ENCODE results near the gene LAMC2.

LAMC2 gene

GRCh38 chr1:183233113-183233512, 47.0 kb downstream of the LAMC2 start:
- no peak overlapping the region for H3K4me3 ChIP-seq (ENCODE audit: low read length)
- DNase-seq (ENCODE audit: low read depth) = no peak
- TF ChIP-seq CTCF (conservative IDR thresholded peaks at IDR 0.05; ENCODE audit: low read length) = no peak

- H3K4me3 ChIP-seq (ENCODE audit: low read length) = peak overlapping the region; percentile 63
- TF ChIP-seq CTCF (conservative IDR thresholded peaks at IDR 0.05; ENCODE audit: low read length) = peak; percentile 88
- DNase-seq (ENCODE audit: low read depth) = peak; percentile 97
Measured at GRCh38 chr1:183234660-183235476, 48.8 kb downstream of the LAMC2 start.

- no peak for TF ChIP-seq CTCF (conservative IDR thresholded peaks at IDR 0.05; ENCODE audit: low read length)
- no peak for DNase-seq (ENCODE audit: low read depth)
Measured at GRCh38 chr1:183235503-183235902, 49.4 kb downstream of the LAMC2 start.

GRCh38 chr1:183236158-183236725, 50.2 kb downstream of the LAMC2 start:
- TF ChIP-seq CTCF (conservative IDR thresholded peaks at IDR 0.05; ENCODE audit: low read length) = no peak
- DNase-seq (ENCODE audit: low read depth) = no peak
- H3K4me3 ChIP-seq (ENCODE audit: low read length) = no peak overlapping the region

More at GRCh38 chr1:183235503-183235902, 49.4 kb downstream of the LAMC2 start:
- H3K4me3 ChIP-seq (ENCODE audit: low read length) = peak overlapping the region; percentile 63

GRCh38 chr1:183237046-183237445, 51.0 kb downstream of the LAMC2 start:
- no peak for TF ChIP-seq CTCF (conservative IDR thresholded peaks at IDR 0.05; ENCODE audit: low read length)
- peak; percentile 21 for DNase-seq (ENCODE audit: low read depth)

GRCh38 chr1:183238071-183238470, 52.0 kb downstream of the LAMC2 start:
- DNase-seq (ENCODE audit: low read depth) = peak; percentile 58
- TF ChIP-seq CTCF (conservative IDR thresholded peaks at IDR 0.05; ENCODE audit: low read length) = no peak
- H3K4me3 ChIP-seq (ENCODE audit: low read length) = no peak overlapping the region

More at GRCh38 chr1:183237046-183237445, 51.0 kb downstream of the LAMC2 start:
- no peak overlapping the region for H3K4me3 ChIP-seq (ENCODE audit: low read length)
